ENCODE data around the gene GOLGA2.

GRCh38 chr9:128249558-128249907, 26.3 kb downstream of the GOLGA2 start:
- TF ChIP-seq CTCF (CRISPR knock-in tag; IDR thresholded peaks at IDR 0.05): no peak
- TF ChIP-seq ZBTB4 (CRISPR knock-in tag; IDR thresholded peaks at IDR 0.05; ENCODE audit: borderline replicate concordance): no peak
- TF ChIP-seq EZH2 (conservative IDR thresholded peaks at IDR 0.05; ENCODE audit: low read depth, low read length): no peak
- TF ChIP-seq TAF1 (CRISPR knock-in tag; IDR thresholded peaks at IDR 0.05): no peak
- TF ChIP-seq JUNB (CRISPR knock-in tag; IDR thresholded peaks at IDR 0.05; ENCODE audit: borderline replicate concordance): no peak
- TF ChIP-seq PCBP1 (IDR thresholded peaks at IDR 0.05; ENCODE audit: borderline replicate concordance, low read depth, low read length): no peak
- TF ChIP-seq ZNF10 (CRISPR knock-in tag; IDR thresholded peaks at IDR 0.05; ENCODE audit: borderline replicate concordance, low read depth): no peak
- TF ChIP-seq RAD21 (CRISPR knock-in tag; IDR thresholded peaks at IDR 0.05): no peak
- TF ChIP-seq GABPA (IDR thresholded peaks at IDR 0.05; ENCODE audit: low read depth, low read length): no peak
- TF ChIP-seq GABPA (CRISPR knock-in tag; IDR thresholded peaks at IDR 0.05; ENCODE audit: low read depth): no peak

All from HepG2 (cell line).